Naive thymus-derived CD4-positive, alpha-beta T cell (primary cell): ENCODE measurements around the gene RGS6. TPM values are rescaled to one million over a fixed set of nuclear protein-coding genes. Genes with fewer than 3 reads are reported as not detected.
"Not testable (repeated sequence)": the region's sequence is repeated elsewhere in the genome, so short reads cannot be mapped to it uniquely, and the experiment has no call there.

ENCODE experiments used
- ATAC-seq: fragments of 150-1000 bp; cut with Tn5 transposase; 2 replicates; pipeline ENCODE4 v1.10.0; 2021; ENCODE audit warnings: mild to moderate bottlenecking, moderate library complexity
- CTCF ChIA-PET: fragments of 350-600 bp; sonication (Branson Sonifier 250); formaldehyde crosslinking; loops from one replicate; lab custom pipeline; 2021; ENCODE audit warnings: antibody characterized with exemption; lab: Charles Lee
- POLR2A ChIA-PET: fragments of 350-600 bp; sonication (Branson Sonifier 250); formaldehyde crosslinking; loops from one replicate; lab custom pipeline; 2021; ENCODE audit warnings: antibody characterized with exemption, inconsistent platforms; lab: Charles Lee
- DNase-seq, 9 donors: peaks; one replicate each; pipeline versions ENCODE4 v3.0.0 to v3.0.0-alpha.2; 2020 to 2022; ENCODE audit warnings: mixed read lengths in 1 of 9
- H3K27ac ChIP-seq: one replicate; pipeline ENCODE4 v1.7.0; 2013; ENCODE audit warnings: mild to moderate bottlenecking, low read depth, low read length, moderate library complexity
- H3K27me3 ChIP-seq, 2 donors: one replicate each; pipeline ENCODE4 v1.7.0; 2013; ENCODE audit warnings: low read length in 2 of 2, mild to moderate bottlenecking in 2 of 2, moderate library complexity in 2 of 2; ENCODE audit not compliant: control insufficient read depth in 2 of 2, insufficient read depth in 2 of 2
- H3K36me3 ChIP-seq, 3 experiments: 1 replicate in 2 of 3; 2 replicates in 1 of 3; pipeline ENCODE4 v1.7.0; 2013; ENCODE audit warnings: low read length in 3 of 3, mild to moderate bottlenecking in 3 of 3, moderate library complexity in 1 of 3; ENCODE audit not compliant: insufficient read depth in 3 of 3, control insufficient read depth in 2 of 3
- H3K4me1 ChIP-seq, 2 donors: one replicate each; pipeline ENCODE4 v1.7.0; 2013; ENCODE audit warnings: low read length in 2 of 2, mild to moderate bottlenecking in 2 of 2, moderate library complexity in 1 of 2; ENCODE audit not compliant: control insufficient read depth in 2 of 2, insufficient read depth in 2 of 2
- H3K4me3 ChIP-seq: 2 replicates; pipeline ENCODE4 v1.7.0; 2013; ENCODE audit warnings: mild to moderate bottlenecking, low read length
- H3K9me3 ChIP-seq, 3 experiments: 1 replicate in 2 of 3; 2 replicates in 1 of 3; pipeline ENCODE4 v1.7.0; 2013; ENCODE audit warnings: low read length in 3 of 3; ENCODE audit not compliant: control insufficient read depth in 2 of 3
- H3K27ac Mint-ChIP-seq, 9 donors: one replicate each; pipeline ENCODE4 v1.8.0; 2020 to 2022; ENCODE audit warnings: mixed read lengths in 9 of 9, mild to moderate bottlenecking in 8 of 9, moderate library complexity in 5 of 9, inconsistent platforms in 2 of 9
- H3K27me3 Mint-ChIP-seq, 5 donors: one replicate each; pipeline ENCODE4 v1.8.0; 2021 to 2022; ENCODE audit warnings: mixed read lengths in 5 of 5, mild to moderate bottlenecking in 1 of 5
- H3K36me3 Mint-ChIP-seq, 5 donors: one replicate each; pipeline ENCODE4 v1.8.0; 2020 to 2022; ENCODE audit warnings: mixed read lengths in 5 of 5, mild to moderate bottlenecking in 3 of 5, inconsistent platforms in 1 of 5
- H3K4me1 Mint-ChIP-seq, 7 donors: one replicate each; pipeline ENCODE4 v1.8.0; 2020 to 2022; ENCODE audit warnings: mixed read lengths in 7 of 7, mild to moderate bottlenecking in 3 of 7, inconsistent platforms in 1 of 7
- H3K4me3 Mint-ChIP-seq, 10 donors: one replicate each; pipeline ENCODE4 v1.8.0; 2020 to 2022; ENCODE audit warnings: mild to moderate bottlenecking in 10 of 10, mixed read lengths in 10 of 10, moderate library complexity in 6 of 10, inconsistent platforms in 2 of 10
- H3K9me3 Mint-ChIP-seq, 11 donors: one replicate each; pipeline ENCODE4 v1.8.0; 2020 to 2022; ENCODE audit warnings: mixed read lengths in 11 of 11, mild to moderate bottlenecking in 4 of 11, inconsistent platforms in 1 of 11, moderate library complexity in 1 of 11
- intact Hi-C, 2 donors: fragments of 100-400 bp; cut with micrococcal nuclease; formaldehyde crosslinking; loops; one replicate each; pipeline ENCODE4 v1.15.1; 2023
- polyA plus RNA-seq, 2 donors: library from polyadenylated mRNA; unstranded; fragments of 300-500 nt; fragmentation: Illumina TruSeq; gene quantifications; one replicate each; pipeline ENCODE4 v1.2.3, GENCODE V29; 2021
- total RNA-seq, 6 experiments: library from RNA in 5 of 6; stranded (reverse) in 5 of 6; gene quantifications; 1 replicate in 5 of 6; 2 replicates in 1 of 6; pipeline ENCODE4 v1.2.3 and lab custom pipeline; 2021 to 2026

Gene RGS6
- total and polyA plus RNA-seq, 7 experiments from 2014 or later = 0.29 to 0.97 TPM; not detected in 5

DNA sequence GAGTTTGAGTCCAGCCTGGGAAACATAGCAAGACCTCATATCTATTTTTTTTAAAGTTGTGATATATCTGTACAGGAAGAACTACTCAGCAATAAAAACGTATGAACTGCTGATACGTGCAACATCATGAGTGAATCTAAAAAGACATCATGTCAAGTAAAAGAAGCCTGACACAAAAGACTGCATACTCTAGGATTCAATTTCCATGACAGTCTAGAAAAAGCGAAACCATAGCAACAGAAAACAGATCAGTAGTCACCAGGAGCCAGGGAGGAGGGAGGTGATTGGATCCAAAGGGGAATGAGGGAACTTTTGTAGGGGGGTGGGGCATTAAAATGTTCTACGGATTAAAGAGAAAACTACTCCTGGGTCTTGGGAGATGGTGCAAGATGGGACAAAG is 8.7 kb upstream of the RGS6 start:
- H3K4me3 ChIP-seq = no peak overlapping the region
- Mint-ChIP-seq H3K4me1 (no peaks in the 10 kb centered on the region), H3K4me3 (no peak overlapping the region), H3K9me3 (peaks cover 0 to 8% (median 4%) of the 10 kb centered on the region in 11 donors), H3K27me3 (peaks cover 18 to 50% (median 31%) of the 10 kb centered on the region in 5 donors), H3K36me3 (no peaks in the 10 kb centered on the region), H3K27ac (no peak overlapping the region)
- no peak overlapping the region for H3K27ac ChIP-seq
- no peak for ATAC-seq
- DNase-seq = no peak
- H3K4me1 ChIP-seq = no peaks in the 10 kb centered on the region
- intact Hi-C loops = no loop called here
- CTCF ChIA-PET = no interaction called here
- POLR2A ChIA-PET = no interaction called here
- H3K36me3 ChIP-seq = no peaks in the 10 kb centered on the region
- peaks cover 0 to 4% of the 10 kb centered on the region in 2 donors for H3K27me3 ChIP-seq
- H3K9me3 ChIP-seq = no peaks in the 10 kb centered on the region

DNA sequence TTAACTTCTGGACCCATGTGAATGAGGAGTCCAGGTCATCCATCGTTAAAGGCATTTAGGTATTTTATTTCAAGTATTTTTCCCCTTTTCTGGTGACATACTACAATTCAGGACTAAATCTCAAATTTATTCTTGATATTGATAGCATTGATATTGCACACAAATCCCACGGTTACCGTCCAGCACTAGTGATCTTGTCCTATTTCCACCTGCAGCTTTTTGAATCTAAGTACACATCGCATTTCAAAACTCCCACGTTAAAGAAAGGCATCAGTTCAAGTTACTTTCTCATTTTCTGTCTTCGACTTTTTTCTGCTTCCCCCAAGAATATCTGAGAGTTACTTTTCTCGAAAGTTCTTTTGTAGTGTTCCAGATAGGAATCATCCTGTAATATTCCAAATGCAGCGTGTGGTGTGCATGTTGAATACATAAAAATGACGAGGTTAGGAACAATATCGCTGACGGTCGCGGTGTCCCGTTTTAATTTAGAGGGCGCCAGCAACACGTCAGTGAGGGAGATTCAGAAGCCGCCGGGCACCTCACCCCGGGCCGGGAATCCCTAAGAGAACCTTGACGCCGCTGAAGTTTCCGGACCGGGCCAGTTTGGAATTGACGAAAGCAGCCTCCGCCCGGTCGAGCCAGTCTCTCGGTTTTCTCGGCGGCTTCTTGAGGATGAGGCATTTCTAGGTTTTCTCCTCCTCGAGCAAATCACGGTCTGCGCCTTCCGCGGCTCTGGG is 569 bp upstream of the RGS6 start:
- Mint-ChIP-seq H3K36me3 (no peaks in the 10 kb centered on the region), H3K4me1 (peaks cover 6 to 18% (median 16%) of the 10 kb centered on the region in 7 donors), H3K9me3 (peaks cover 0 to 5% (median 0%) of the 10 kb centered on the region in 11 donors), H3K4me3 (peak overlapping the region in 9 of 10 donors; percentile 10 to 69 (median 25)), H3K27ac (no peak overlapping the region), H3K27me3 (peaks cover 66 to 76% (median 73%) of the 10 kb centered on the region in 5 donors)
- DNase-seq (peak in 1 of 9 donors; percentile 30), ATAC-seq (no peak)
- no peak overlapping the region for H3K4me3 ChIP-seq
- POLR2A ChIA-PET = no interaction called here
- intact Hi-C loops = no loop called here
- CTCF ChIA-PET = no interaction called here
- no peak overlapping the region for H3K27ac ChIP-seq
- no peaks in the 10 kb centered on the region for H3K4me1 ChIP-seq
- H3K9me3 ChIP-seq = no peaks in the 10 kb centered on the region
- H3K36me3 ChIP-seq = no peaks in the 10 kb centered on the region
- peaks cover 3 to 4% of the 10 kb centered on the region in 2 donors for H3K27me3 ChIP-seq

DNA sequence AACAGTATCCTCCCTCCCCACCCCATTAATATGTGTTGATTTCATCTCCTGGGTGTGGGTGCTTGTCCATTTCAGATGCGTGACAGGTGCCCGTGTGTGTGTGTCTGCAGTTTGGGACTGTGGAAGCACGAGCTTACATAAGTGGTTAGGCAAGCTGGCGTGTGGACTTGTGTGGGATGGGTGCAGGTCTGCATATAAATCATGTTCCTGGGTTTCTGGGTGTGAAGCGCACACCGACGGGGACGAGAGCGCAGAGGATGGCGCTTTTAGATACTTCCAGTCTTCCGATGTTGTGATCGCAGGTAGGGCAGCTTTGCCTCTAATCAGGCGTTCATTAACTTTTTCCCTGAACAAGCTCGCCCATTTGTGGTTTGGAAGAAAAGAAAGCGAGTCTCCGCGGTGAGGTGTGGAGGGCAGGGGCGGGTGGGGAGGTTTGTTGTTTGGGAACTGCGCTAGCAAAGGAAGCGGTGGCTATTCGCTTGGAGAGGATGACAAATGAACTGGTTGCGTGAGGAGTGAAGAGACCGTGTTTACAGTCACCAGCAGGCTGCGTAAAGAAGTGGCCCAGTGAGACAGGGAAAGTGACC is 865 bp downstream of the RGS6 start:
- no peaks in the 10 kb centered on the region for H3K9me3 ChIP-seq
- ATAC-seq = no peak
- peaks cover 6 to 18% (median 16%) of the 10 kb centered on the region in 7 donors for H3K4me1 Mint-ChIP-seq
- peak overlapping the region in 9 of 10 donors; percentile 2 to 80 (median 58) for H3K4me3 Mint-ChIP-seq
- ChIA-PET POLR2A (no interaction called here), CTCF (no interaction called here)
- peaks cover 3 to 4% of the 10 kb centered on the region in 2 donors for H3K27me3 ChIP-seq
- no peaks in the 10 kb centered on the region for H3K4me1 ChIP-seq
- no peaks in the 10 kb centered on the region for H3K36me3 Mint-ChIP-seq
- no peaks in the 10 kb centered on the region for H3K36me3 ChIP-seq
- H3K9me3 Mint-ChIP-seq = peaks cover 0 to 5% (median 0%) of the 10 kb centered on the region in 11 donors
- peak in 1 of 9 donors; percentile 25 for DNase-seq
- H3K27me3 Mint-ChIP-seq = peaks cover 66 to 78% (median 74%) of the 10 kb centered on the region in 5 donors
- intact Hi-C loops = no loop called here
- H3K27ac ChIP-seq = no peak overlapping the region
- no peak overlapping the region for H3K27ac Mint-ChIP-seq
- H3K4me3 ChIP-seq = no peak overlapping the region

DNA sequence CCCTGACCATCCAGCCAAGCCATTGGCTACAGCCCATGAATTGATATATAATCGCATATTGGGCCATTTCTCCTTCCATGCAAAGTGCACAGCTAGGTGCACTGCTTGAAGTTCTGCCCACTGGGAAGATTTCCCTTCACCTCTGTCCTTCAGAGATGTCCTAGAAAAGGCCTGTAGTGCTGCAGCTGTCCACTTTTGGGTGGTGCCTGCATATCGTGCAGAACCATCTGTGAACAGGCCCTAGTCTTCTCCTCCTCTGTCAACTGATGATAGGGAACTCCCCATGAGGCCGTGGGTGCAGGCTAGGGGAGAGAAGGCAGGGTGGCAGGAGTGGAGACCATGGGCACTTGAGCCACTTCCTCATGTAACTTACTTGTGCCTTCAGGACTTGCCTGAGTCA is 6.0 kb downstream of the RGS6 start:
- H3K27ac Mint-ChIP-seq, intact Hi-C loops, H3K9me3 ChIP-seq, H3K27ac ChIP-seq, DNase-seq, H3K36me3 Mint-ChIP-seq, CTCF ChIA-PET, H3K4me1 Mint-ChIP-seq, POLR2A ChIA-PET, H3K4me1 ChIP-seq, H3K4me3 Mint-ChIP-seq, H3K36me3 ChIP-seq, H3K4me3 ChIP-seq, H3K9me3 Mint-ChIP-seq, ATAC-seq, H3K27me3 ChIP-seq: not testable (repeated sequence)
- peaks cover 29 to 49% (median 42%) of the 10 kb centered on the region in 5 donors for H3K27me3 Mint-ChIP-seq

DNA sequence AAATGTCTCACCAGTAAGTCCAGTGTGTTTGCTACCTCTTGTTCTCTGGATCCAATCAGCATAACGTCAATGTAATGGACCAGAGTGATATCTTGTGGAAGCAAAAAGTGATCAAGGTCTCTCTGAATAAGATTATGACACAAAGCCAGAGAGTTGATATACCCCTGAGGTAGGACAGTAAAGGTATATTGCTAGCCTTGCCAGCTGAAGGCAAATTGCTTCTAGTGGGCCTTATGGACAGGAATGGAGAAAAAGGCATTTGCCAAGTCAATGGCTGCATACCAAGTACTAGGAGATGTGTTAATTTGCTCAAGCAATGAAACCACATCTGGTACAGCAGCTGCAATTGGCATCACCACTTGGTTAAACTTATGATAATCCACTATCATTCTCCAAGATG is 7.1 kb downstream of the RGS6 start:
- CTCF ChIA-PET = interaction anchor here (0.6 kb wide), 1 partner anchor 272 kb away, joined by 3 read pairs; no protein-coding TSS in a partner anchor
- not testable (repeated sequence) for ATAC-seq

DNA sequence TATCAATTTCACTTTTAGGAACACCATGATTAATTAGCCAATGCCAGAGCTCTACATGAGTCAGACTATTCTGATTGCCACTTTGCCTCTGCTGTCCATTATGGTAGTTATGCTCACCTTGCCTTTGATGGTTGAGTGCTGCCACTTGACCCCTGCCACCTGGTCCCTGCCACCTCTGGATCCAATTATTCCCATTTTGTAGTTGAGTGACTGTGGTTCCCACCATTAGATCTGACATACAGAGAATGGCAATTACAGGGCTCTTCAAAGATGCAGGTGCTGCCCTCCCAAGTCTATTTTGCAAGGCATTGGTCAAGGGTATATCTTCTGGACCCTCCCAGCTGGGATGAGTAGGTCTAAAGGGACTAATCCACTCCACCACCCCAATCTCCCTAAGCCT is 8.3 kb downstream of the RGS6 start:
- intact Hi-C loops, H3K27ac ChIP-seq, DNase-seq, H3K4me1 Mint-ChIP-seq, H3K36me3 ChIP-seq, H3K27me3 ChIP-seq, H3K4me3 Mint-ChIP-seq, H3K9me3 Mint-ChIP-seq, H3K9me3 ChIP-seq, H3K4me1 ChIP-seq, H3K27ac Mint-ChIP-seq, H3K36me3 Mint-ChIP-seq, CTCF ChIA-PET, POLR2A ChIA-PET, H3K4me3 ChIP-seq, ATAC-seq: not testable (repeated sequence)
- H3K27me3 Mint-ChIP-seq = peaks cover 15 to 43% (median 32%) of the 10 kb centered on the region in 5 donors

More for the DNA sequence above, 7.1 kb downstream of the RGS6 start:
- intact Hi-C loops, H3K27me3 ChIP-seq, POLR2A ChIA-PET, H3K36me3 ChIP-seq, H3K27ac ChIP-seq, H3K27ac Mint-ChIP-seq, DNase-seq, H3K9me3 Mint-ChIP-seq, H3K4me3 ChIP-seq, H3K36me3 Mint-ChIP-seq, H3K9me3 ChIP-seq, H3K4me1 Mint-ChIP-seq, H3K4me3 Mint-ChIP-seq, H3K4me1 ChIP-seq: not testable (repeated sequence)
- peaks cover 21 to 46% (median 35%) of the 10 kb centered on the region in 5 donors for H3K27me3 Mint-ChIP-seq
